Esophagus muscularis mucosa (tissue), 4 donors: ENCODE measurements around the gene AGBL2.

ENCODE experiments used
- EP300 ChIP-seq: sonication (generic); formaldehyde crosslinking; IDR thresholded peaks from one replicate; pipeline ENCODE4 v1.6.1; 2017; ENCODE audit warnings: antibody characterized with exemption
- POLR2A ChIP-seq: fragments of 450-650 bp; IDR thresholded peaks from one replicate; pipeline ENCODE4 v1.6.1; 2017; ENCODE audit warnings: antibody characterized with exemption, moderate library complexity, mild to moderate bottlenecking, low read depth
- POLR2AphosphoS5 ChIP-seq, 2 donors: sonication (generic); formaldehyde crosslinking; IDR thresholded peaks; one replicate each; pipeline ENCODE4 v1.6.1; 2017; ENCODE audit warnings: antibody characterized with exemption in 2 of 2
- TF ChIP-seq, protein P1 (sequence below), 3 experiments: fragments of 200-600 bp in 2 of 3; fragments of 450-650 bp in 1 of 3; sonication (generic) in 2 of 3; IDR thresholded peaks; one replicate each; pipeline ENCODE4 v1.5.1; 2017 to 2019; ENCODE audit warnings: antibody characterized with exemption in 3 of 3, mild to moderate bottlenecking in 2 of 3, moderate library complexity in 1 of 3

DNA sequence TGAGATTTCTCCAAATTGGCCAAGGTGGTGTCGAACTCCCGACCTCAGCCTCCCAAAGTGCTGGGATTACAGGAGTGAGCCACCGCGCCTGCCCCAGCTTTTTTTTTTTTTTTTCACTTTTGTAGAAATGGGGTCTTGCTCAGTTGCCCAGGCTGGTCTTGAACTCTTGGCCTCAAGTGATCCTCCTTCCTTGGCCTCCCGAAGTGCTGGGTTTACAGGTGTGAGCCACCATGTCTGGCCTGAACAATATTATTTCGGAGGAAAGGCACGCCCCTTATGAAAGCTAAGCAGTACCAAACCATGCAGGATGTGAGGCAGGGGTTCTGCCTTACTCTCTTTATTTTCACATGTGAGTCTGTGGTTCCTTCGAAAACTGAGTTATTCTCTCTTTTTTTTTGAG lies 88.9 kb downstream of the AGBL2 start:
- TF ChIP-seq, protein P1, sequence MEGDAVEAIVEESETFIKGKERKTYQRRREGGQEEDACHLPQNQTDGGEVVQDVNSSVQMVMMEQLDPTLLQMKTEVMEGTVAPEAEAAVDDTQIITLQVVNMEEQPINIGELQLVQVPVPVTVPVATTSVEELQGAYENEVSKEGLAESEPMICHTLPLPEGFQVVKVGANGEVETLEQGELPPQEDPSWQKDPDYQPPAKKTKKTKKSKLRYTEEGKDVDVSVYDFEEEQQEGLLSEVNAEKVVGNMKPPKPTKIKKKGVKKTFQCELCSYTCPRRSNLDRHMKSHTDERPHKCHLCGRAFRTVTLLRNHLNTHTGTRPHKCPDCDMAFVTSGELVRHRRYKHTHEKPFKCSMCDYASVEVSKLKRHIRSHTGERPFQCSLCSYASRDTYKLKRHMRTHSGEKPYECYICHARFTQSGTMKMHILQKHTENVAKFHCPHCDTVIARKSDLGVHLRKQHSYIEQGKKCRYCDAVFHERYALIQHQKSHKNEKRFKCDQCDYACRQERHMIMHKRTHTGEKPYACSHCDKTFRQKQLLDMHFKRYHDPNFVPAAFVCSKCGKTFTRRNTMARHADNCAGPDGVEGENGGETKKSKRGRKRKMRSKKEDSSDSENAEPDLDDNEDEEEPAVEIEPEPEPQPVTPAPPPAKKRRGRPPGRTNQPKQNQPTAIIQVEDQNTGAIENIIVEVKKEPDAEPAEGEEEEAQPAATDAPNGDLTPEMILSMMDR (IDR thresholded peaks at IDR 0.05): no peak
- no peak for TF ChIP-seq POLR2A
- TF ChIP-seq POLR2AphosphoS5 (IDR thresholded peaks at IDR 0.05): no peak
- TF ChIP-seq EP300: no peak
